K562 (cell line): ENCODE measurements around the gene RNF222.

Experiments used
- ASH1L ChIP-seq: fragments of 450-650 bp; IDR thresholded peaks from 2 replicates; pipeline ENCODE4 v1.6.1; 2018; ENCODE audit warnings: borderline replicate concordance, mild to moderate bottlenecking, low read depth; ENCODE audit not compliant: partially characterized antibody
- C11orf30 ChIP-seq: fragments of 450-650 bp; IDR thresholded peaks from 2 replicates; pipeline ENCODE4 v1.6.1; 2016; ENCODE audit warnings: low read depth, mild to moderate bottlenecking
- CBX1 ChIP-seq: sonication (generic); IDR thresholded peaks from 2 replicates; pipeline ENCODE4 v1.6.1; 2016; ENCODE audit warnings: antibody characterized with exemption, low read depth, mild to moderate bottlenecking
- CREM ChIP-seq: IDR thresholded peaks from 2 replicates; pipeline ENCODE4 v1.6.1; 2014; ENCODE audit warnings: antibody characterized with exemption, low read depth
- CTCF ChIP-seq, 3 experiments: IDR thresholded peaks in 2 of 3; conservative IDR thresholded peaks in 1 of 3; 2 replicates each; pipeline ENCODE4 v1.5.1; 2011 to 2012; ENCODE audit warnings: low read length in 3 of 3, mild to moderate bottlenecking in 3 of 3, control low read depth in 2 of 3, improper control_type of control experiment in 1 of 3, inconsistent platforms in 1 of 3, low read depth in 1 of 3, mixed read lengths in 1 of 3, moderate library complexity in 1 of 3; ENCODE audit not compliant: insufficient read depth in 2 of 3
- NR1H2 ChIP-seq: sonication (generic); formaldehyde crosslinking; IDR thresholded peaks from 2 replicates; pipeline ENCODE4 v1.4.0; 2020; ENCODE audit warnings: mild to moderate bottlenecking, missing genetic modification reagents
- NR2F6 ChIP-seq: fragments of 450-650 bp; formaldehyde crosslinking; IDR thresholded peaks from 2 replicates; pipeline ENCODE4 v1.4.0; 2020; ENCODE audit warnings: mild to moderate bottlenecking
- RBM39 ChIP-seq: fragments of 200-400 bp; formaldehyde crosslinking; optimal IDR thresholded peaks from 2 replicates; pipeline ENCODE3; 2018; ENCODE audit warnings: low read depth, low read length
- SP1 ChIP-seq: sonication (generic); formaldehyde crosslinking; IDR thresholded peaks from 2 replicates; pipeline ENCODE4 v1.8.1; 2022; ENCODE audit warnings: mild to moderate bottlenecking, missing genetic modification reagents
- TSHZ1 ChIP-seq: fragments of 250-450 bp; sonication (Bioruptor Pico); IDR thresholded peaks from 2 replicates; pipeline ENCODE4 v1.4.0; 2020; ENCODE audit warnings: mild to moderate bottlenecking, moderate library complexity
- ZFP36 ChIP-seq: fragments of 150-350 bp; IDR thresholded peaks from 2 replicates; pipeline ENCODE4 v1.6.1; 2018; ENCODE audit warnings: low read length, low read depth; ENCODE audit not compliant: partially characterized antibody
- ZNF318 ChIP-seq, 2 experiments: fragments of 450-650 bp; IDR thresholded peaks; 2 replicates each; pipeline ENCODE4 v1.6.1; 2016; ENCODE audit warnings: mild to moderate bottlenecking in 2 of 2, borderline replicate concordance in 1 of 2, low read depth in 1 of 2, moderate library complexity in 1 of 2

- TF ChIP-seq NR1H2 (CRISPR knock-in tag) (no peak), RBM39 (no peak), ASH1L (no peak), NR2F6 (no peak), ZNF318 (IDR thresholded peaks at IDR 0.05; ENCODE audit: borderline replicate concordance in 1 of 2, low read depth in 1 of 2) (no peak), ZFP36 (no peak), CBX1 (no peak), SP1 (CRISPR knock-in tag) (no peak), CREM (no peak), TSHZ1 (CRISPR knock-in tag) (no peak), CTCF (IDR thresholded peaks at IDR 0.05 in 2 of 3, conservative IDR thresholded peaks at IDR 0.05 in 1 of 3; ENCODE audit: insufficient read depth in 2 of 3, low read depth in 1 of 3, low read length in 3 of 3) (no peak), C11orf30 (no peak)
These were observed 36.9 kb downstream of the RNF222 start for GRCh38 chr17:8360751-8361150.
